NK-92 treated with Interleukin-12 subunit alpha and Interleukin-12 subunit beta, amount 100 ng/mL, for 24 hours (cell line): ENCODE results near the gene TAX1BP3.
A peak's percentile ranks its signal among the peaks of the same experiment; 100 is the strongest.
"Not testable (repeated sequence)": the region's sequence is repeated elsewhere in the genome, so short reads cannot be mapped to it uniquely, and the experiment has no call there.

Experiments
- DNase-seq: peaks from one replicate; lab custom pipeline; 2025; lab: John Stamatoyannopoulos, UW

TAX1BP3 gene, protein sequence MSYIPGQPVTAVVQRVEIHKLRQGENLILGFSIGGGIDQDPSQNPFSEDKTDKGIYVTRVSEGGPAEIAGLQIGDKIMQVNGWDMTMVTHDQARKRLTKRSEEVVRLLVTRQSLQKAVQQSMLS

DNA sequence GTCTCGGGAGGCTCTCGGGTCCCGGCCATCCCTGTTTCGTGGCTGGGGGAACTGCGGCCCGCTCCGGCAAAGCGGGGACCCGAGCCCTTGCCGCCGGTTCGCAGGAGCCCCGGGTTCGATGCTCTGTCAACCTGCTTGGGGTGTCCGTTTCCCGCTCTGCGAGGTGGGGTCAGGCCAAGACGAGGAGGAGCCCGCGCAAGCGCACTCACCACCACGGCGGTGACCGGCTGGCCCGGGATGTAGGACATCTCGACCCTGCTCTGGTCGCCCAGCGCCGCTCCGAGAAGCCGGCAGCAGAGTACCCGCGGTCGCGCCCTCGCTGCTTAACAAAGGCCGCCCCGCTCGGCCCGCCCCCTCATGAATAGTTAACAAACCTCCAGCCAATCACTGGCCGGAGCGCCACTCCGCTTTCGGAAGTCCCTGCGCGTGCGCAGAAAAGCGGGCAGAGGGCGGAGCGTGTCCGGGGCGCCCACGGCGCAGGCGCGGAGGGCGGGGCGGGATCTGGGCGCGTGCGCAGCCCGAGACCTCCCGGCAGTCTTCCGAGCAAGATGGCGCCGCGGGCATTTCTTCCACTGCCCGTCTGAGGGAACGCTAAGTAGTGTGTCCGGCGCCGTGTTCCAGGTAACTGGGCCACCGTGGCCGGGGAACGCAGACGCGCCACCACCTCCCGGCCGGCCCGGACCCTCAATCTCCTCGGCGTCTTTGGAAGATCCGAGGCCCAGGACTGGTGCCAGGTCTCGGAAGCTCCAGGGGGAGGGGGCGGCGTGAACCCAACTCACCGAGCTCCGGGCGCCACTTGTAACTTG lies at the start of gene TAX1BP3, which contains the start of gene EMC6:
Gene TAX1BP3 (minus strand): TSS at position 300 of the 806 bp plus-strand sequence. CDS start 52 bp downstream, at position 248.
Gene EMC6 (plus strand): TSS at position 534 of the 806 bp plus-strand sequence. CDS start 335 bp downstream, outside the sequence.
- peak; percentile 89 for DNase-seq

DNA sequence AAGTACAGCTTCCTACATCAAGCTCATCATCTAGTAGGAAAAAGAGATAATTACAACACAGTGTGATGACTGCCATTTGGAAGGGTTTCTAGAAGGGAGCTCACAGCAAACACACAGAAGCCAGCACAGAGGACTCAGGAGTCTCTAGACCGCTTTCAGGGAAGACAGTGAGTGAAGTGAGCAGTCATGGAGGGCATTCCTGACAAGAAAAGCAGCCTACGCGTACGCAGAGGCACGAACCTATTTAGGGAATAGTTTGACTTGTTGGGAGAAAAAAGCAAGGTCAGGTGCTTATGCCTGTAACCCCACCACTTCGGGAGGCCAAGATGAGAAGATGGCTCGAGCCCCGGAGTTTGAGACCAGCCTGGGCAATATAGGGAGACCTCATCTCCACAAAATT lies 46.9 kb upstream of the TAX1BP3 start:
- no peak for DNase-seq

DNA sequence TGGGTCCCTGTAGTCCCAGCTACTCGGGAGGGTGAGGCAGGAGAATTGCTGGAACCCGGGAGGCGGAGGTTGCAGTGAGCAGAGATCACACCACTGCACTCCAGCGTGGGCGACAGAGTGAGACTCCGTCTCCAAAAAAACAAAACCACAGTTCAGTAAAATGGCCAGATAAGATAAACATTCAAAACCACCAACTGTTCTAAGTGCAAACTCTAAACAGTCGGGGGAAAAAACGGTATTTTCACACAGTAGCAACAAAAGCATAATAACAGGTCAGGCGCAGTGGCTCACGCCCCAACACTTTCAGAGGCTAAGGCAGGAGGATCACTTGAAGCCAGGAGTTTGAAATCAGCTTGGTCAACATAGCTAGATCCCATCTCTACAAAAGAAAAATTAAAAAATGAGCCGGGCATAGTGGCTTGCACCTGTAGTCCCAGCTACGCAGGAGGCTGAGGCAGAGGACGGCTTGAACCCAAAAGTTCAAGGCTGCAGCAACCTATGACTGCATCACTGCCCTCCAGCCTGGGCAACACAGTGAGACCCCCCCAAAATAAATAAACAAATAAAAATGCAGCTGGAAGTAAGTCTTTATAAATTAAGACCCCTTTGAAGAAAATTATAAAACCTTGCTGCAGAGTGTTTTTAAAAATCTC lies 44.6 kb upstream of the TAX1BP3 start:
- DNase-seq: no peak

DNA sequence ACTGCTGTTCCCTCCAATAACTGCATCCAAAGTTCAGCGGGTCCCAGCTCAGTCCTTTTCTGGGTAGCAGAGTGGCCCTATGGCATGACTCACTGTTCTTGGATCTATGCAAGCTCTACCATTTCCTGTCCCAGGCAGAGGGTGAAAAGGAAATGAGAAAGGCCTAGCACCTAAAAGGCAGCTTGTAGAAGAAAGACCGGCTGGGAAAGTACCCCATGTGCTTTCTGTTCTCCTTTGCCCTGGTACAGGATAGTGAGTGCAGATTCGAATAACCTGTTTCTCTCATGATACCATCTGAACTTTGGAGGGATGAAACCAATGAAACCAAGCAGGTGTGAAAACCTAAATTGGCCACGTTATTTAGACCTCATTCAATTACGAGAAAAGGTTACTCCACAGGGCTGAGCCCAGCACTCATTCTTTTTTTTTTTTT lies 42.6 kb upstream of the TAX1BP3 start:
- peak; percentile 52 for DNase-seq

DNA sequence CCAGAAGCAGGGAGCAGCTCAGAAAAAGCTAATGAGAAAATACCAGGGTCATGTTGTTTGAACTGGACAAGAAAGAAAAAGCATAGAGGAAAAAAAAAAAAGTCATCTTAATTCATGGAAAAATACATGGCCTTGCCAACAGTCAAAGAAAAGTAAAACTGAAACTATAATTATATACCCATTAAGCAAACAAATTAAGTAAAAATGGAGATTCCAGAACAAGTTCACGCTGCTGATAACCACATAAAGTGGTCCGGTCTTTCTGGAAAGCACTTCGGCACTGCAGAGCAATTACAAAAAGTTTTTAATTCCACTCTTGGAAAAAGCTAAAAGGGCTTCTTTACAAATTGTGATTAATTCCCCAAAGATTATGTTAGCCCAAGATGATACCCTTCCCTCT lies 40.0 kb upstream of the TAX1BP3 start:
- DNase-seq: no peak

DNA sequence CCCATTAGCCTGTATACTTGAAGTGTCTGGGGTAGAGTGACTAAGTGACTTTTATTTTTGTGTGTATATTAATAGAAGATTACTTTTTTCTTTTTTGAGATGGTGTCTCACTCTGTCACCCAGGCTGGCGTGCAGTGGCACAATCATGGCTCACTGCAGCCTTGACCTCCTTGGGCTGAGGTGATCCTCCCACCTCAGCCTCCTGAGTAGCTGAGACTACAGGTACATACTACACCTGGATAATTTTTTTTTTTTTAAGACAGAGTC lies 37.3 kb upstream of the TAX1BP3 start:
- not testable (repeated sequence) for DNase-seq

DNA sequence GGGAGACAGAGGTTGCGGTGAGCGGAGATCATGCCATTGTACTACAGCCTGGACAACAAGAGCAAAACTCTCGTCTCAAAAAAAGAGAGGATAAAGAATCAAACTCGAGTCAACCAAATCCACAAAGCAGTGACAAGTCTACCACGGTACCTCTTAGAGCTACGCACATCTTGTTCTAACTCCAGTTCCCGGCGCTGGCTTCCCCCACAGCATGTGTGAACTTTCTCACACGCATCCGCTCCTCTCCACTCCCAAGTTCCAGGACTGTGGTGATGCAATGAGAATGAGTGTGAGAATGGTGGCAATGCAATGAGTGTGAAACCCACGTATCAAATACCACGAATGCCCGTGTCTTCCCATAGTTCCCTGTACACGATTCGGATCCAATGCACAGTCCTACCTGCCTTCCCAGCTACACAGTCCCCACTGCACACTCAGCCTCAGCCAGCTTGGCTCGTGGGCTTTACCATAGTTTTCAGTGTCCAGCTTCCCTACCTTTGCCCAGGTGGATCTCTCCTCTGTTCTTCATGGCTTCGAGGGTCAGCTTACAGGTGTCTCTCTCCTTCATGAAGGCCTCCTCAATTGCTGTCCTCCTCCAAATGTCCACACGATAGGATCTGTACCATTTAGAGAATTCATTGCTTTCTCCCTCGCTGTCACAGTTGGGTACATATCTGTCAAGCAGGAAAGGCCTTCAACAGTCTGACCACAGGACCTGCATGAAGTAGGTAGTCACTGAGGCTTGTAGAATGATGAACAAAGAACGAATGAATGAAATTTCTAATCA lies 36.7 kb upstream of the TAX1BP3 start:
- no peak for DNase-seq

DNA sequence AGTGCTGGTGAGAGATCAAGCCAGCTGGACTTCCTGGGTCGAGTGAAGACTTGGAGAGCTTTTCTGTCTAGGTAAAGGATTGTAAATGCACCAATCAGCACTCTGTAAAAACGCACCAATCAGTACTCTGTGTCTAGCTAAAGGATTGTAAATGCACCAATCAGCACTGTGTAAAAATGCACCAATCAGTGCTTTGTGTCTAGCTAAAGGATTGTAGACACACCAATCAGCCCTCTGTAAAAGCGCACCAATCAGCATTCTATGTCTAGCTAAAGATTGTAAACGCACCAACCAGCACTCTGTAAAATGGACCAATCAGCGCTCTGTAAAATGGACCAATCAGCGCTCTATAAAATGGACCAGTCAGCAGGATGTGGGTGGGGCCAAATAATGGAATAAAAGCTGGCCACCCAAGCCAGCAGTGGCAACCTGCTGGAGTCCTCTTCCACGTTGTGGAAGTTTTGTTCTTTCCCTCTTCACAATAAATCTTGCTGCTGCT lies 33.7 kb upstream of the TAX1BP3 start:
- DNase-seq: not testable (repeated sequence)

DNA sequence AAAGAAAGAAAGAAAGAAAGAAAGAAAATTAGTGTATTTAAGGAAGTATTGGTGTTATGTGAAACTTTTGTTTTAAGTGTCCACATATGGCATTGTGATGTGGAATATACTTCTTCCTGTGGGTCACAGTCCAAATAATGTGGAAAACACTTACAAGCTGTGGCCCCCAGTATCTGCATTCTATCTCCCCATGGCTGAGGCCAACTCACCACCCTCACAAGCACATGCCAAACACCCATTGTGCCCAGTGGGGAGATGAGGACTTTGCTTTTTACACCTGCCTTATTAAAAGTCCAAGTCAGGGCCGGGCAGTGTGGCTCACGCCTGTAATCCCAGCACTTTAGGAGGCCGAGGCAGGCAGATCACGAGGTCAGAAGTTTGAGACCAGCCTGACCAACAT lies 31.6 kb upstream of the TAX1BP3 start:
- DNase-seq: no peak

DNA sequence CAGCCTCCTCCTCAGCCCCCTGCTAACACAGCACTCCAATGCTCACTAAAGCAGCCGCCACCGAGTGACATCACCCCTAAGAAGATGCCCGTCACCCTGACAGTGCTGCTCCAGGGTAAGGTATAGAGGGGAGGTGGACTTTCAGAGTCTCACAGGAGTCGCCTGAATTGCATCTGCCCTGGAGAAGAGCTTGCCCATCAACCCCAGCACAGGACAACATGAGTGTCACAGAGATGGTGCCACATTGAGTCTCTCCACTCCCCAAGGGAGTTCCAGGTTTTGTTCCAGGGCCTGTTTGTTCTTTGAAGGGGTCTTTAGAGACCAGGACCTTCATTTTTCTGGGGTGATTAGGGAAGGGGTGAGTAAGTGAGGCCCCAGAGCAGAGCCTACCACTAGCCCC lies 29.8 kb upstream of the TAX1BP3 start:
- DNase-seq: no peak

DNA sequence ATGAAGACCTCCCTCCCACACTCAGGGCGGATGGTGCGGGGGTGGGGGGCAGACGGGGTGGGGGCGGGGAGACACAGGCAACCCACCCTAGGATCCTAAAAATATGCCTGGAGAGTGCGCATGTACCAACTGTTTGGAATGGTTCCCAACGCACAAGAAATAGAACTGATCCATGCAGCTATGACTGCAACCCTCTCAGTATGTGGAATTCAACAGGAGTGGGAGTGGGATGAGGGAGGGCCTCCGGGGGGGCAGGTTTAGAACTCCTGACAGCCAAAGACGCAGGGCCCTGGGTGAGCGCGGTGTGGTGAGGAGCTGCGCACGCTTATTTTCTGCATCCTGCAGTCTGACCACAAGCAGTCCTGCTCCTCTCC lies 28.7 kb upstream of the TAX1BP3 start:
- no peak for DNase-seq

DNA sequence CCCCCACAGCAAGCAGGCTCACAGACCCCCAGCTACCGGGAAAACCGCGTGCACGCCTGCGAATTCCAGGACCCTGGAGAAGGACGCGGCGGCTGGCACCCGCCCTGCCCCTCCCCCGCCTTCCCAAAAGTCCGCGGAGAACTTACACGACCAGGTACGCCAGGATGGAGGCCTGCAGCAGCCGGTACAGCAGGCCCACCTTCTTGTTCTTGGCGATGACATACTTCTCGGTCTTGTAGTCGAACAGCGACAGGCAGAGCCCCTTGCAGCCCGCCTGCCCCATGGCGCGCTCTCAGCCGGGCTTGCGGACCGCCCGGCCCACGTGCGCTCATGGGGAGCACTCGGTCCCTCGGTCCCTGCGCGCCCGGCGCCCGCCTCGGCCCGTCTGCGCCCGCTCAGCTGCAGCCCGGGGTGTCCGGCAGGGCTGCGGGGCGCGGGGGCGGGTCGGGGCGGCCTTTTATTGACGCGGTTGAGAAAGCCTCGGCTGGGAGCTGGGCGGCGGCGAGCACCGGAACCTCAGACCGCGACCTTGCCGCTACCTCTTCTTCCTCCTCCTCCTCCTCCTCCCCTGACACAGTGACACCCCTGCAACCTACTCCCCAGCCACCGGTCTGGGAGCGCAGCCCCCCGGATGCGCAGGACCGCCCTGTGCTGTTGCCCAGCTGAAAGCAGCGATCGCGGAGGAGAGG lies 27.5 kb upstream of the TAX1BP3 start, which contains the start of gene P2RX5:
Gene P2RX5 (minus strand): TSS at position 433 of the 689 bp plus-strand sequence. CDS start 150 bp downstream, at position 283.
- DNase-seq: peak; percentile 63

DNA sequence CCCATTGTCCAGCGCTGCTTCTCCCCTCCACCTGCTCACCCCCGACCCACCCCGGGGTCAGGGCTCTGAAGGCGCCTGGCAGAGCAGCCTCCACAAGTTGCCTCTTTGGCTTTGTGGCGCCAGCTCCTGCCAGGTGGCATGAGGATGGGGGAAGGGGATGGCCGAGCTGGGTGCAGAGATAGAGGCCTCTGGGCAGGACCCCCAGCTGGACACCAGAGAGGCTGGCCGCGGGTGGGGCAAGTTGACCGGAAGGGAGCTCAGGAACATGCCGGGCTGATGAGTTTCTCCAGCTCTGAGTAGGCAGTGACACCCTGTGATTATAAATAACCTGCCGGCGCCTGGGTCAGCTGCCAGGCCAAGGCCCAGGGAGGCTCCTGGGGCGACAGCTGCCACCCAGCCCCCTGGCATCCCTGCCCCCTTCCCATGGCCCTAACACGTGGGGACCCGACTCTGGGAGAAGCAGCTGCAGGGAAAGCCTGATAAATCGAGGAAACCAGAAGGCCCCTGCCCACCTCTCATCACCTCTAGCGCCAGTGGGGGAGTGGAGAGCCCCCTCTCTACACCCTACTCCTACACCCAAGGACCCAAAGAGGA lies 26.8 kb upstream of the TAX1BP3 start:
- no peak for DNase-seq

DNA sequence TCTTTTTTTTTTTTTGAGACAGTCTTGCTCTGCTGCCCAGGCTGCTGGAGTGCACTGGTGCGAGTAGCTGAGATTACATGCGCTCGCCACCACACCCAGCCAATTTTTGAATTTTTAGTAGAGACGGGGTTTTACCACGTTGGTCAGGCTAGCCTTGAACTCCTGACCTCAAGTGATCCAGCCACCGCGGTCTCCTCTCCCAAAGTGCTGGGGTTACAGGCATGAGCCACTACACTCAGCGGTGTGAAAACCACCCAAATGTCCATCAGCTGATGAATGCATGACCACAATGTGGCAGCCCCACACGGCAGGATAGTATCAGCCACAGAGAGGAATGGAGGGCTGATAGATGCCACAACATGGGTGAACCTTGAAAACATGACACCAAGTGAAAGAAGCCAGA lies 25.5 kb upstream of the TAX1BP3 start:
- peak; percentile 70 for DNase-seq

DNA sequence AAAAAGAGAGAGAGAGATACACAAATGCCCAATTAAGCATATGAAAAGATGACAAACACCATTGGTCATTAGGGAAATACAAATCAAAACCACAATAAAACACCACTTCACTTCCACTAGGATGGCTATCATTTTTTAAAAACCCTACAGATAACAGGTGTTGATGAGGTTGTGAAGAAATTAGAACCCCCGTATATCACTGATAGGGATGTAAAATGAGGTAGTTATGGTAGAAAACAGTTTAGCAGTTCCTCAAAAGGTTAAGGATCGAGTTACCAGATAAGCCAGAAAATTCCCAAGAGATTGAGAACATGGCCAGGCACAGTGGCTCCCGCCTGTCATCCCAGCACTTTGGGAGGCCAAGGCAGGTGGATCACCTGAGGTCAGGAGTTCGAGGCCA lies 24.8 kb upstream of the TAX1BP3 start:
- DNase-seq: no peak

DNA sequence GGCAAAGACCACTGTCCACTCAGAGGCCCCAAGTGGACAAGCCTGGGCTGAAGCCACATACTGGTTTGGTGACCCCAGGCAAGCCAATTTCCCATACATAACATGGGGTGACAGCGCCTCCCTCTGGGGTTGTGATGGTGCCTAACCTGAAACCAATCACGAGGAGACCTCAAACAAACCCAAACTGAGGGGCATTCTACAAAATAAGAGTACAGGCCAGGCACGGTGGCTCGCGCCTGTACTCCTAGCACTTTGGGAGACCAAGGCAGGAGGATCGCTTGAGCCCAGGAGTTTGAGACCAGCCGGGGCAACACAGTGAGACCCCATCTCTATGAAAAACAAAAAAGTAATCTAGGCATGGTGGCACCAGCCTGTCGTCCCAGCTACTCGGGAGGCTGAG lies 24.0 kb upstream of the TAX1BP3 start:
- DNase-seq: no peak

DNA sequence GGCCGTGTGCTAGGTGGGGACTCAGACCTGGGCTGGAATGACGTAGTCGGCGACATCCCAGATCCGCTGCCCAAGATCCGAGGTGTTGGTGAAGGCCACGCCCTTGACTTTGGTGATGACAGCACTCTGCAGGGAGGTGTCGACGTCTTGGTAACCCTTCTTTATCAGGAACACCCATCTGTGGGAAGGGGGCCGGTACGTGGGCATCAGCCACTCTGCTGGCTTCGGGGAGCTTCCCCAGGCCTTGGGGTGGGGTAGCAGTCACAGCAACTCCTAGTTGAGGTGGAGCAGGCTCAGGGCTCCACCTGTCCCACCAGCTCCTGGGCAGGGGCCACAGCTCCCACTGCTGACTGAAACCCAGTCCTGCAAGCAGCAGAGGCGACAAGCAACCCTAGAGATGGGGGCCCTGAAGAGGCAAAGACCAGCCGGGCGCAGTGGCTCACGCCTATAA lies 23.3 kb upstream of the TAX1BP3 start:
- DNase-seq: no peak

DNA sequence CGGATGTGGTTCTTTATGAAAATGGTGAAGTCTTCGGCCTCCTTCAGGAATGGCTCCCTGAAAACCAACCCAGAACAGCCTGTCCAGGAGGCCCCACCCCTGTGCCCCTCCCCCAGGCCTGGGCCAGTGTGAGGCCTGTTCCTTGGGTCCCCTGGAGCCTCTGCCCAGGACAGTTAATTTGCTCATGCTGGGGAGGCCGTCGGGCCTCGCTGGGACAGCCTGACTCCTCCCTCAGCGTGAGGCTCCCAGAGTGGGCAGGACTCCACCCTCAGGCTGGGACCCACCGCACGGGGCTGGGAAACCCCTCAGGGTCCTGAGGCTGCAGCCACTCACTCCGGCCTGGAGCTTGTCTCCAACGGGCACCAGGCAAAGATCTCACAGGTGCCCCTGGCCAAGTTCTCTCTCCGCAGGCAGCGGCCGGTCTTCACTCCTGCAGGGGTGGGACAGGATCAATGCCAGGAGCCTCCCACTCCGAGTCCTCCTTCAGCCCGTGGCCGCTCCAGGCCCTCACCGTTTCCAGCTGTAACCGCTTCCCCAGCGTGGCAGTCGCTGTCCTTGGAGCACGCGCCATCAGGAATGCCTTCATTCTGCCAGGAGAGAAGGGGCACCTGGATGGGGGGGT lies 21.8 kb upstream of the TAX1BP3 start:
- DNase-seq: no peak

DNA sequence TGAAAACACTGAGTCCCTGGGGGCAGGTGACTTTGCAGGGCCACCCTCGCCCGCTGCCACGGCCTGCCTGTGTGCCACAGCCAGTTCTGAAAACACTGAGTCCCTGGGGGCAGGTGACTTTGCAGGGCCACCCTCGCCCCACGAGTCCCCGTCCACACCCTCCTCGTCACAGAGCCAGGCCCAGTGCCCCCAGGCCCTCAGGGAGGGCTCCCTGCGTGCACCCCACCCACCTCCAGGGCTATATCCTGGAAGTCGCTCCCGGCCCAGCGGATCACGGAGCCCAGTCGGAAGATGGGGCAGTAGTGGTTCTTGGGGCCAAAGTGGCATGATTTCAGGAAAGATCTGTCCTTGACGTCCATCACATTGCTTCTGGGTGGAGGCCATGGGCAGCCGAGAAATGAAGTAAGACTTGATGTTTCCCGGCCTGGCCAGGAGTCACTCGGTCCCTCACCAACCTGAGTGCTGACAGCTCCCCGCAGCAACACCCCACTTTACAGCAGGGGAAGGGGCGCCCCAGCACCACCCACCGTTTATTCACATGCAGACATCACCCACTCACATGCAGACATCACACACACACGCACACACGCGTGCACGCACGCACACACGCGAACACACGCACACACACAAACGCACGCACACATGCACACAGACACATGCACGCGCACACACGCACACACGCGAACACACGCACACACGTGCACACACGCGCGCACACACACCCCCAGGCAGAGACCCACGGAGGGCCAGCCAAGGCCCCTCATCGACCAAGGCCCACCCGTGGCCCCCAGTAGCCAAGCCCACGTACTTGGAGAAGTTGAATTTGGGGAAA lies 21.1 kb upstream of the TAX1BP3 start:
- DNase-seq: no peak

DNA sequence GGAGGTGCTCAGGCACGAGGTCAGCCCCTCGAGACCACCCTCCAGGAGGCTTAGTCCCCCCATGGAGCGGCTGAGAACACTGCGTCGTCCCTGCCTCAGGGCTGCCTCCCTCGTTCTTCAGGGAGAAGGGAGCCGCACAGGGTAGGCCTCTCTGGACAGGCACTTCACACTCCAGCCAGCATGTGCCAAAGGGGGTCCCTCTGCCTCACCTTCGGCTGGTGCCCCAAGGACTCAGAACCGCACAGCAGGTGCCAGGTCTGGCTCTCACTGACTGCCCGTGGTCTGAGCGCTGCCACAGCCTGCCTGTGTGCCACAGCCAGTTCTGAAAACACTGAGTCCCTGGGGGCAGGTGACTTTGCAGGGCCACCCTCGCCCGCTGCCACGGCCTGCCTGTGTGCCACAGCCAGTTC lies 20.5 kb upstream of the TAX1BP3 start:
- no peak for DNase-seq
